HG03521 (cell line): Measurements from ENCODE around the gene TMEM39A.

ENCODE experiments used
- ATAC-seq: cut with Tn5 transposase; IDR thresholded peaks from one replicate; pipeline ENCODE4 v1.9.1; 2021; ENCODE audit warnings: mild to moderate bottlenecking, moderate library complexity; ENCODE audit not compliant: unreplicated experiment

The TMEM39A gene

DNA sequence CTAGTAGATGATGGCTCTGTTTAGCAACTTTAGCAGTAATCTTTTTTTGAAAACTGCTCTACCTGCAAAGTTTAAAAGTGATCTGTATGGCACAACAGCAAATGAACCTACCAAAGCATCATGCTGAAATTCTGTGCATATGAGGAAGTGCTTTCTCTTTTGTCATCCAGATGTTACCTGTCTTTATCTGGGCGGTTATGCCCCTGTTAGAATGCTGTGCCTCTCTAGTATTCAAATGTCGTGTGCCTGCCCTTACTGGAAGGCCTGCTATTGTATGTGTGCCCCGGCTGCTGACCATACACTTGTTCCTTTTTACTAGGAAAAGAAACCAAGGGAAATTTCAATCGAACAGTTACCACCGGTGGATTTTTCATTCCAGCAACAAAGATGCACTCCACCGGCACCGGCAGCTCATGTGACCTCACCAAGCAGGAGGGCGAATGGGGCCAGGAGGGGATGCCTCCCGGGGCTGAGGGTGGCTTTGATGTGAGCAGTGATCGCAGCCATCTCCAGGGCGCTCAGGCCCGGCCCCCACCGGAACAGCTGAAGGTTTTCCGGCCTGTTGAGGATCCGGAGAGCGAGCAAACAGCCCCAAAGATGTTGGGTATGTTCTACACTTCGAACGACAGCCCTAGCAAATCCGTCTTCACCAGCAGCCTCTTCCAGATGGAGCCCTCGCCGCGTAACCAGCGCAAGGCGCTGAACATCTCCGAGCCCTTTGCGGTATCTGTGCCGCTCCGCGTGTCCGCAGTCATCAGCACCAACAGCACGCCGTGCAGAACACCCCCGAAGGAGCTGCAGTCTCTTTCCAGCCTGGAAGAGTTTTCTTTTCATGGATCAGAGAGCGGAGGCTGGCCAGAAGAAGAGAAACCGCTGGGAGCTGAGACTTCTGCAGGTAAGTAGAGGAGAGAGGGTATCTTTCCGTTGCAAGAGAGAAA, 61.6 kb downstream of the TMEM39A start:
- ATAC-seq: peak; percentile 49

GRCh38 chr3:119401069-119401468, 62.3 kb downstream of the TMEM39A start:
- no peak for ATAC-seq

- no peak for ATAC-seq
Measured at GRCh38 chr3:119400466-119400865, 62.9 kb downstream of the TMEM39A start.

DNA sequence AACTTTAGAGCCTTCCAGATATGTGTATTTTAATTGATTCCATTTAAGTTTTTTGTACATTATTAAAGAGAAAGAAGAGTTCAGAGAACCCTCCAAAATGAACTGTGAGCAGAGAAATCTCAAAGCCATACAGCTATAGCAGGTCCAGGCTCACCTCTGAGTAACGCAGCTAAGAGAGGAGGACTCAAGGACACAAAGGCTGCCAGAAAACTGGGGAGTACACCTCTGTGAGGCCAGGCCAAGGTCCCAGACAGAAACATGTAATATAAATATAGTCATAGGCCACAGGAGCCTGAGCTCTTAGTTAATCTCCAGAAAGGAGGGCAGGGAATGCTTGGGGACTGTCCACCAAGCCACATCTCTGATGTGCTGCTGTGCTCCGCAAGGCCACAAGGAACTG, 66.5 kb downstream of the TMEM39A start:
- no peak for ATAC-seq

GRCh38 chr3:119395923-119396358, 67.5 kb downstream of the TMEM39A start:
- peak; percentile 53 for ATAC-seq

- no peak for ATAC-seq
Measured at GRCh38 chr3:119388577-119388976, 74.8 kb downstream of the TMEM39A start.

DNA sequence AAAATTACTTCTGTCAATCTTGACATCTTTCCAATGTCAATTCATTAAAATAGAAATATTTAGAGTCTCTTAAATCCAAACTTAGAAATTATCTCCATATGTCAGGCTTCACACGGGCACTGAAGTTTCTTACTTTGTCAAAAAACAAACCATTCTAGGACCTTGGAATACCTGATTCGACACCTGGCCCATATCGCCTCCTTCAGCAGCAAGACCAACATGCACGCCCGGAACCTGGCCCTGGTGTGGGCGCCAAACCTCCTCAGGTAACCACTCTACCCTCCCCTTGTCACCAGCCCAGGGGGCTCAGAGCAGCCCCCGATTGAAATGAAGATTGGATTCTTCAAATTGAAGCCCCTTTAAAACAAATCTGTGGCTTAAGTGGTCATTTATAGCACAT, 81.3 kb downstream of the TMEM39A start:
- no peak for ATAC-seq

- no peak for ATAC-seq
Measured at GRCh38 chr3:119380697-119381096, 82.7 kb downstream of the TMEM39A start.
